GM19455 (cell line): ENCODE measurements around the gene NKAIN2.
"Not testable (repeated sequence)": the region's sequence is repeated elsewhere in the genome, so short reads cannot be mapped to it uniquely, and the experiment has no call there.

Experiments used
- ATAC-seq: cut with Tn5 transposase; IDR thresholded peaks from one replicate; pipeline ENCODE4 v1.9.1; 2021; ENCODE audit not compliant: unreplicated experiment

NKAIN2 gene

GRCh38 chr6:124551711-124552233 lies 748.1 kb downstream of the NKAIN2 start:
- ATAC-seq = no peak

GRCh38 chr6:124557873-124558272 lies 754.2 kb downstream of the NKAIN2 start:
- no peak for ATAC-seq

DNA sequence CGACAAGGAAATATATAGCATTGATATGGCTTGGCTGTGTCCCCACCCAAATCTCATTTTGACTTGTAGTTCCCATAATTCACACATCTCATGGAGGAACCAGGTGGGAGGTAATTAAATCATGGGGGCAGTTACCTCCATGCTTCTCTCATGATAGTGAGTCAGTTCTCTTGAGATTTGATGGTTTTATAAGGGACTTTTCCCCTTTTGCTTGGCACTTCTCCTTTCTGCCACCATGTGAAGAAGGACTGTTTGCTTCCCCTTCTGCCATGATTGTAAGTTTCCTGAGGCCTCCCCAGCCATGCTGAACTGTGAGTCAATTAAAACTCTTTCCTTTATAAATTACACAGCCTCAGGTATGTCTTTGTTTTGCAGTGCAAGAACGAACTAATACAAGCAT lies 756.4 kb downstream of the NKAIN2 start:
- not testable (repeated sequence) for ATAC-seq

- ATAC-seq = no peak
Measured at GRCh38 chr6:124560873-124561567, 757.4 kb downstream of the NKAIN2 start.

DNA sequence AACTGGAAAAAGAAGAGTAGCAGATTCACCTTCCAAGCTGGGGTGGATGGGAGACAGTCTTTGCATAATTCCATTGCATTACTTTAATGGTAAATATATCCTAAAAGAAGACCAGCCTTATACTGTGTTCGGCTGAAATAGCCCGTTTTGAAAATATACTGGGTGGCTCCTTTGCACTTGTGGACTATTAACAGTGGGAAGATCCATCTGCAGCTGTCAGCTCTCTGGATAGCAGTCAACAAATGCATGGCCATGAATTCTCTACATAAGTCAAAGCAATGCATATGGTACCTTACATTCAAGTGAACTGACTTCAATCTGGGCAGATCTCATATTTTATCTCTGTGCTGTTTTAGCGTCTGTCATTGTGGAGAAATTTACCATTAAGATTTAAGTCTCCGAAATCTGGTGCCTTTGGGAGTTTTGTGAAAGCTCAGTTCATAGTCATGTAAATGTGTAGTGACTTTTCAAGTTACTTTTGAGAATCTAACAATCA lies 758.0 kb downstream of the NKAIN2 start:
- no peak for ATAC-seq

DNA sequence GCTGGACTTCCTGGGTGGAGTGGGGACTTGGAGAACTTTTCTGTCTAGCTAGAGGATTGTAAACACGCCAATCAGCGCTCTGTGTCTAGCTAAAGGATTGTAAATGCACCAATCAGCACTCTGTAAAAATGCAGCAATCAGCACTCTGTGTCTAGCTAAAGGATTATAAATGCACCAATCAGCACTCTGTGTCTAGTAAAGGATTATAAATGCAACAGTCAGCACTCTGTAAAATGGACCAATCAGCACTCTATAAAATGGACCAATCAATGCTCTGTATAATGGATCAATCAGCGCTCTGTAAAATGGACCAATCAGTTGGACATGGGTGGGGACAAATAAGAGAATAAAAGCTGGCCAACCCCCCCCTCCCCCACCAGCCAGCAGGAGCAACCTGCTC lies 760.5 kb downstream of the NKAIN2 start:
- not testable (repeated sequence) for ATAC-seq

GRCh38 chr6:124567401-124567800 lies 763.7 kb downstream of the NKAIN2 start:
- ATAC-seq = no peak

DNA sequence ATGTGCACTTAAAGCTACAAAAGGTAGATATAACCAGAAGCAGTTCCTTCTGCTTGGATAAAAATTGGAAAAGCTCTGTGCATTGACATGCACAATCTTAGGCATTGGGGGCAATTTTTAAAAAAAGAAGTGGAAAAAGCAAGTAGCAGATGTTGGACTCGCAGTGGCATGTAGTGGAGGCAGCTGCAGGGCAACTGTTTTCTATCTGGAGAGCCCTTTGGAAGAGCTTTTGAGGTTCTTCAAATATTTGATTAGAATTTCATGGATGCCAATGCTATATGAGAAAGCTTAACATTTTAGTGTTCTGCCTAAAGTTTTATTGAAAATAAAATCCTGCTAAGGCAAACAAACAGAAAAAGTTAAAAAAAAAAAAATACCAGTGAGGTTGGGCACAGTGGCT lies 770.3 kb downstream of the NKAIN2 start:
- ATAC-seq = no peak

DNA sequence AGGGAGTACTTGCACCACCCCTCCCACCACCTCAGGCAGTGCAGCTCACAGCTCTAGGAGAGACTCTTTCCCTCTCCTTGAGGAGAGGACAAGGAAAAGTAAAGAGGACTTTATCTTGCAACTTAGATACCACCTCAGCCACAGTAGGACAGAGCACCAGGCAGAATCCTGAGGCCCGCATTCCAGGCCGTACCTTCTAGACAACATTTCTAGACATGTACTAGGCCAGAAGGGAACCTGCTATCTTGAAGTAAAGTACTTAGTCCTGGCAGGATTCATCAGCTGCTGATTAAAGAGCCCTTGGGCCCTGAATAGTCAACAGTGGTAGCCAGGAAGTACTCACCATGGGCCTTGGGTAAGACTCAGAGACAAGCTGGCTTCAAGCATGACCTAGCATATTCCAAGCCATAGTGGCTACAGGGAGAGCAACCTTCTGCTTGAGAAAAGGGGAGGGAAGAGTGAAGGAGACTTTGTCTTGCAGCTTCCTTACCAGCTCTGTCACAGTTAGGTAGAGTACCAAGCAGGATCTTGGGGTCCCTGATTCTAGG lies 774.1 kb downstream of the NKAIN2 start:
- no peak for ATAC-seq

DNA sequence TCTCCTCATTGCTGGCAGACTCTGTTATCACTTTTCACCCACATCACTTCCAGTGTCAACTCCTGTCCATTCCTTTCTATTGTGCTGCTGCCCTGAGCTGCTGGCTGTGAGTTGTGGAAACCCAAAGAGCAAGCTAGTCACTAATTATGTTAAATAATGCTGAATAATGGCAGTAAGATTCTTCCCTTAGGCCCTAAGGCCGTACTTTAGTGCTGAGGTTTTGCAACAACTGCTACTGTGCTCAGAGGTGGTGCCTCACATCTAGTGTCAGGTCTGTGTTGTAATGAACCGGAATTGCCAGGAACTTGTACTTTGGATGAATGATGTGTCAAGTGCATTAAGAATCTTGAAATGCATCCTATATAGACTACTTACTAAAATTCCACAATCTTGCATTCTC lies 786.3 kb downstream of the NKAIN2 start:
- no peak for ATAC-seq

DNA sequence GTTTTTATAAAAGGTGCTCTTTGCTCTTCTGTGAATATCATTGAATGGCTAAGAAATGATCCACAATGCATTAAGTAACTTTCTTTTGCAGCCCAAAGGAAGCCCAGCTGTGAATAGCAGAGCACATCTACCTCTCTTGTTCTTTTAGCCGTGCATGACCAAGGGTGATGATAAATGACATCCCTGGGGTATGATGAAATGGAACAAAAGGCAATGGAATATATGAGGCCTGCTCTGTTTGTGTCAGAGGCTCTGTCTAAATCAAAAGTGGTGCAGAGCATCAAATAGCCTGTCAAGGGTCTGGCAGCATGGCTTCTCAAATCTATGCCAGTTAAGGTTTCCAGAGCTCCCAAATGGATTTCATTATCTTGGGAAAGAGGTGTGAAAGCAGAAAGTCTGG lies 796.0 kb downstream of the NKAIN2 start:
- ATAC-seq = no peak

DNA sequence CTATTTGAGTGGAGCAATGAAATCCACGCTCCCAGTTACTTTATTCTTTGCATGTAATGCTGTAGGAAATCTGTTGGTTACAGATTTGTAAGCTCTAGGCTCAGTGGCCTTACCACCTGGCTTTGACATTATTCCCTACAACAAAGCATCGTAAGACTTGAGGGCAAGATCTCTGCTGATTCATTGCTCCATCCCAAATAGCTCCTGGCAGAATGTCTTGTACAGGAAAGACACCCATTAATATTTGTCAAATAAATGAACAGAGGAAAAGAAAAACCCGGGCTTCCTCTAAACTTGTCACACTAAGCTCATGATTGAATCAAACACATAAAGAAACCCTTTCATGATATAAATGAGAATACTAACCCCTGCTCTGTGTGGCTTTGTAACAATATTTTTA lies 801.1 kb downstream of the NKAIN2 start:
- ATAC-seq = no peak

DNA sequence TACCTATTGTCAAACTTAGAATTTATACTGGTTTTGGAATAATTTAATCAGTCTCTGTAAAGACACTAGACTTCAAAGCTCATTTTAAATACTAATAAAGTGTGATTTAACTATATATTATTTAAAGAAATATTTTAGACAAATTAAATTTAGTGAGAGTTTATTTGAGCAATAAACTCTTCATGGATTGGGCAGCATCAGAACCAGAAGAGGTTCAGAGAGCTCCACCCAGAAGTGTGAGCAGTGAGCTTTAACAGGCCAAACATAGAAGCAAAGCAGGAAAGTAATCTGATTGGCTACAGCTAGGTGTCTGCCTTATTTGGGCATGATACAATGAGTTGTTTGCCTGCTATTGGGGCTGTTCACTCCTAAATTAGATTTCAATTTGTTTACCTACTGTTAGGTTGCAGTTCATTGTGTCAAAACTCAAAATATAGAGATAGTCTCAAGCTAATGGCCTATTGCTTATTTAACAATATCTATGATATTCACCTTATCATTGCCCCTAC lies 803.5 kb downstream of the NKAIN2 start:
- no peak for ATAC-seq

DNA sequence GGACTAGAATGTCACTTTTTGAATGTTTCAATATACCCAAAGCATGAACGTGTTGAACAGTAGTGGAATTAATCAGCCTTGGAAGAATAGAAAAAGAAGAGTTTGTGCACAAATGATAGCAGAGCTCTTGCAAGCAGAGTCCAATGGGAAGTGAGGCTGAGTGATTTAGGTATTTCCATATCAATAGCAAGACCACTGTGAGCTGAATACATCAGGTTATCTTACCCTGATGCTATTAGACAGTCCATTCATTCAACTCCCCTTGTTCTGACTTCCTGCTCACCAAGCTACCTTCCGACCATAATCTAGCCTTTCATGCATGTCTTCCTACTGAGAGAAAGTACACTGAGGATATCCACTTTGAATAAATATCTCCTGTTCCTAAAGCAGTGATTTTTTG lies 809.4 kb downstream of the NKAIN2 start:
- ATAC-seq = no peak

- no peak for ATAC-seq
Measured at GRCh38 chr6:124622351-124622750, 818.7 kb downstream of the NKAIN2 start.

DNA sequence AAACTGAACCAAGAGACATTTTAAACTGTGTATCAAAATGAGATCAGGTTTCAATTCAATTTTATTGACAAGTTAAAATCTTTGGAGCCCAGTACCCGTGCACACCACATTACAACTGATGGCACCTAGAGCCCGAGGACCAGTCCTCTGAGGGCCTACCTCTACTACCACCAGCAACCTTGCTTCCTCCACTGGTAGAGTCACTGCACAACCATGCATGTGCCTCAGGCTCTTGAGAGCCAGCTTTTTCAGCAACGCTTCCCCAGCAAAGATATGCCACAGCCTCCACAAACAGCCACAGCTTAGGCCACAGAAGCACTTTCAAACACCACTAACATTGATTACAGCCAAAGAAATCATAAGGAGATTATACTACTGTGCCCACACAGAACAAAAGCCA lies 830.0 kb downstream of the NKAIN2 start:
- ATAC-seq = no peak

GRCh38 chr6:124640432-124640831 lies 836.8 kb downstream of the NKAIN2 start:
- ATAC-seq = no peak

DNA sequence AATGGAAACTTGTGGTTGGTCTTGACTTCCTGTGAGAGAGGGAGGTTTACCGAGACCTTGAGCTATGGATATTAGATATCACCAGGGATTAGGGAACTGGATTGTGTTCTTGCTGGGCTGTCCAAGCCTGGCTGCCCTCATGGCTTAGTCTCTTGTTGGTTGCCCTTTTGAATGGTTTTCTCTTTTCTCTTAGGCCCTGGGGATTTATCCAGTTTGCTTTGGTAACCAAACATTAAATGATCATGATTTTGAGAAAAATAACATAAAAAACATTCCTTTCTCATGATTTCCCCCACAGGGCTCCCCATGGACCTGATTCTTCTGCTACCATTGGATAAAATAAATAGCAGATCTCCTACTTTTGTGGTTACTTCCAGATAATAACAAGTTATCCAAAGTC lies 852.2 kb downstream of the NKAIN2 start:
- no peak for ATAC-seq

- no peak for ATAC-seq
Measured at GRCh38 chr6:124658053-124658452, 854.4 kb downstream of the NKAIN2 start.

GRCh38 chr6:124659427-124659826 lies 855.8 kb downstream of the NKAIN2 start:
- no peak for ATAC-seq

GRCh38 chr6:124660185-124660584 lies 856.5 kb downstream of the NKAIN2 start:
- no peak for ATAC-seq

DNA sequence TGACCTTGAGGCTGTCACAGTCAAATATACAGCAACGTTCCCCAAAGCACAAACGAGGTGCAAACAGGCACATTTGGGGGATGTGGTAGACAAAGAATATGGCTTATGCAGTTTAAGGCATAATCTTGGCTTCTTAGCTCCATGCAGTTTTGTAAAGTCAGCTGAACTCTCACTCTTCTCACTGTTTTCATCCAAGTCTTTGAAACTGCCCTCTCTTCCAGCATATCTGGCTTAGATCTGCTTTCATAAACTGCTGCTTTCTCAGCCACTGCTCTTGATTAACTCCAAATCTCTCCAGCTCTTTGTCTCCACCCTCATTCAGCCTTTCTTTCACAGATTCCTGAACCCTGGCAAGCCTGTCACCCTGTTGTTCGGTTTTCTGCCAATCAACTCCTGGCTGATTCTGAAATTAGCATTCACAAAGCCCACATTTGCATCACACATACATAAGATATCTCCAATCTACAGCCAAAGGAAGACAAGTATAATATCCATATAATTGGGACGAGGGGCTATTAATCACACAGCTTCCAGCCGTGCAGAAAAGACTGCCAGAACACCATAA lies 857.5 kb downstream of the NKAIN2 start:
- ATAC-seq = no peak
